RPMI8226 (cell line): ENCODE data around the gene RDX.
"Not testable (repeated sequence)": the region's sequence is repeated elsewhere in the genome, so short reads cannot be mapped to it uniquely, and the experiment has no call there.

Source experiments
- DNase-seq: peaks from one replicate; pipeline ENCODE4 v3.0.0-alpha.2; 2015

The RDX gene

DNA sequence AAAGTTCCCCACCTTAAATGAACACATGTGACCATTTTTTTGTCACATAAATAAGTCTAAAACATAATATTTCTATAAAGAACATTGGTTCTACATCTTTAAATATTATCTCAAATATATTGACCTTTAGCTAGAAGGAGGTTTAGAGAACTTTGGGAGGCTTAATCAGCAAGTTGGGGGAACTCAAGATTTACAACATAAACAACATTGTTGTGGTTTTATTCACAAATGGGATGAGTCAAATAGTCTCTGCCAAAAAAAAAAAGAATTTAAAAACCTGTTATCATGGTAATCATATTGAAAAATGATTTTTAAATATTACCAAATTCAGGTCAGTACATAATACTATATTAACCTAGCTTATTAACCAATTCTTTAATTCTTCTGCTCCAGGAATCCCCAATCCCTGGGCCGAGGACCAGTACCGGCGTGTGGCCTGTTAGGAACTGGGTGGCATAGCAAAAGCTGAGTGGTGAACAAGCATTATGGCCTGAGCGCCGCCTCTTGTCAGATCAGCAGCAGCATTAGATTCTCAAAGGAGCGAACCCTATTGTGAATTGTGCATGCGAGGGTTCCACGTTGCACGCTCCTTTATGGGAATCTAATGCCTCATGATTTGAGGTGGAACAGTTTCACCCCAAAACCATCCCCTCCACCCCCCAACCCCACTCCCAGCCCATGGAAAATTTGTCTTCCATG lies 98.2 kb downstream of the RDX start:
- DNase-seq = no peak

GRCh38 chr11:110196884-110197420 lies 99.5 kb downstream of the RDX start:
- no peak for DNase-seq

DNA sequence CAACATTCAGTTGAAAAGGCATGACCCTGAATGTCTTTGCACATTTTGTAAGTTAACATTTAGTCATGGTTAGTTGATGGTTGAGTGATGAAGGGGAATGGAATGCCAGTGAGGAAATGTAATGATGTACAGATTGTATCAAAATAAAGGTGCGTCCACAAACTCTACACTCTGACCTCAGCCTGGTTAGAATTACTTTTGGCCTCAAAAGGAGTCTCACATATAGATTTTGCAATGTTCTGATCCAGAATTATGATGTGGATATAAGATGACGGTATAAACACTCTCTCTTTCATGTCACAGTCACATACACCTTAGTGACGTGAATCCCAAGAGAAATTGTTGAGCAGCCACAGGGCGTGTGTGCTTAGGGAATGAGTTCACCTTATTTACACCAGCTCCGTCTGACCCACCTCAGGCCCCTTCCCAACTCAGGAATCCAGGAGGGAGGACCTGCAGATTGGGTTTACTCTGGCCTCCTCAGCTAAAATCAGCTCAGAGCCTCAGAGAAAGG lies 100.1 kb downstream of the RDX start:
- DNase-seq = no peak

DNA sequence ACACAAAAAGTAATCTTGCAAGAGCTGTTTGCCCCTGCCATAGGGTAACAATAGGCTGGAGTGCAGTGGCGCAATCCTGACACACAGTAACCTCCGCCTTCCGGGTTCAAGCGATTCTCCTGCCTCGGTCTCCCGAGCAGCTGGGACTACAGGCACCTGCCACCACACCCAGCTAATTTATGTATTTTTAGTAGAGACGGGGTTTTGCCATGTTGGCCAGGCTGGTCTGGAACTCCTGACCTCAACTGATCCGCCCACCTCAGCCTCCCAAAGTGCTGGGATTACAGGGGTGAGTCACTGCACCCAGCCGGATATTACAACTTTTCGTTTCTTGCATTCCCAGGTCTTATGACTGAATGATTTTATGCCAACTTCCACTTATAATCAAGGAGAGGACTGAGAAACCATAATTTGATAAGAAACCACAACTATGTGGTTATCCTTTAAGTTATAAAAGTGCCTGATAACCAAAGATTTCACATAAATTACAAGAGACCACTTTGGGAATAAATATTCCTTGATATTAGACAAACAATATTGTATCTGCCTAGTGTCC lies 102.1 kb downstream of the RDX start:
- not testable (repeated sequence) for DNase-seq

- DNase-seq = not testable (repeated sequence)
These were observed 103.7 kb downstream of the RDX start for GRCh38 chr11:110192604-110193282.

DNA sequence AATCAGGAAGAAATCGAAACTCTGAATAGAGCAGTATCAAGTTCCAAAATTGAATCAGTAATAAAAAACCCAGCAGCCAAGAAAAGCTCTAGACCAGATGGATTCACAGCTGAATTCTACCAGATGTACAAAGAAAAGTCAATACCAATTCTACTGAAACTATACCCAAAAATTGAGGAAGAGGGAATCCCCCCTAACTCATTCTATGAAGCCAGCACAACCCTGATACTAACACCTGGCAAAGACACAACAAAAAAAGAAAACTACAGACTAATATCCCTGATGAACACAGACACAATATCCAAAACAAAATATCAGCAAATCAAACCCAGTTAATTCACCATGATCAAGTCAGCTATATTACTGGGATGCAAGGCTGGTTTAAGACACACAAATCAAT lies 105.5 kb downstream of the RDX start:
- no peak for DNase-seq

DNA sequence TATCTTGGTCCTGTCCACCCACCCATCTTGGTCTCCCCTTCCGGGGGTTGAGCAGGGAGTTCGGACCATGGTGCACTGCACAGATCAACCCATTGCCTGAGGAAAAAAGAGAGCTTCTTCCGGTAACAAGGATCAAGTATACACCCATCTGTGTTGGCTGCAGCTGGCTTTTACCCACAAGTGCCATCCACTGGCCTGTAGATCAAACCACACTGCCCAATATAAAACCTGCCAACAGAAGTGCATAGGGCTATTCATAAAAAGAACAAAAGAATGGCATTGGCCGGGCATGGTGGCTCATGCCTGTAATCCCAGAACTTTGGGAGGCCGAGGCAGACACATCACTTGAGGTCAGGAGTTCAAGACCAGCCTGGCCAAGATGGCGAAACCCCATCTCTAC lies 108.7 kb downstream of the RDX start:
- DNase-seq = no peak

- no peak for DNase-seq
These were observed 109.5 kb downstream of the RDX start for GRCh38 chr11:110186867-110187266.

GRCh38 chr11:110186456-110186855 lies 110.0 kb downstream of the RDX start:
- DNase-seq = no peak

DNA sequence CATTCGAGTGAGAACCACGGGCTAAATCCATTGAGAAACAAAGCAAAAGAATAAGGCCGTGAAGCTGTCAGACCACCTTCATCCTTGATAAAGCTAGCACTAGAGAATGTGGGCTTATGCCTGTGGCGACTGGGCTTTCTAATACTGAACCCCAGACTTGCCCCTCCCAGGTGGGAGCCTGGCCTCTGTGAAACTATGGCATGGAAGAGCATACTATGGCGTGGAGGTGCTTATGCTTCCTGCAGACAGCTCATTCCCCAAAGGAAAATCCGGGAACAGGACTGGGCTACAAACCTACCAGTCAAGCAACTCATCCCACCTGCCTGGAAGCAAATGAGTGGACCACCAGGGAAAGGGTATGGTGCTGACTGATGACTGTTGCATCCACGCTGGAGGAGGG lies 110.8 kb downstream of the RDX start:
- DNase-seq = no peak

- no peak for DNase-seq
These were observed 111.3 kb downstream of the RDX start for GRCh38 chr11:110185121-110185591.

GRCh38 chr11:110184456-110184855 lies 112.0 kb downstream of the RDX start:
- DNase-seq = no peak

- no peak for DNase-seq
These were observed 113.5 kb downstream of the RDX start for GRCh38 chr11:110182886-110183285.

- no peak for DNase-seq
These were observed 117.3 kb downstream of the RDX start for GRCh38 chr11:110179064-110179463.

DNA sequence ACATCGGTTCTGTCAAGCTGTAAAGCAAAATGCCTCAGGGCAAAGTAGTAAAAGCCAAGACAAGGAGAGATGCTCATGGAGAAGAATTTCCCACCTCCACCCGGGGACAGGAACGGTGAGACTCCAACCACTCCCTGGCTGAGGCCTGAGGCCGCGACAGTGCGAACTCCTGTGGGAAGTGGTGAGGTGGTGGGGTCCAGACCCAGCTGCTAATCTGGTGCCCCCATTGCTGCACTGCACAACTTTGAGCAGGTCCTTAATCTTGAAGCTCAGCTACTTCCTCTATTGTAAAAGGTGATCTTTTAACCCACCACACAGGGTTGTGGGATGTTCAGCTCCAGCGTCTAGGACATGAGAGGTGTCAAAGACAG lies 119.3 kb downstream of the RDX start:
- no peak for DNase-seq

GRCh38 chr11:110176366-110177085 lies 119.9 kb downstream of the RDX start:
- no peak for DNase-seq

GRCh38 chr11:110174645-110175310 lies 121.6 kb downstream of the RDX start:
- no peak for DNase-seq

GRCh38 chr11:110173811-110174644 lies 122.4 kb downstream of the RDX start:
- peak; percentile 47 for DNase-seq

DNA sequence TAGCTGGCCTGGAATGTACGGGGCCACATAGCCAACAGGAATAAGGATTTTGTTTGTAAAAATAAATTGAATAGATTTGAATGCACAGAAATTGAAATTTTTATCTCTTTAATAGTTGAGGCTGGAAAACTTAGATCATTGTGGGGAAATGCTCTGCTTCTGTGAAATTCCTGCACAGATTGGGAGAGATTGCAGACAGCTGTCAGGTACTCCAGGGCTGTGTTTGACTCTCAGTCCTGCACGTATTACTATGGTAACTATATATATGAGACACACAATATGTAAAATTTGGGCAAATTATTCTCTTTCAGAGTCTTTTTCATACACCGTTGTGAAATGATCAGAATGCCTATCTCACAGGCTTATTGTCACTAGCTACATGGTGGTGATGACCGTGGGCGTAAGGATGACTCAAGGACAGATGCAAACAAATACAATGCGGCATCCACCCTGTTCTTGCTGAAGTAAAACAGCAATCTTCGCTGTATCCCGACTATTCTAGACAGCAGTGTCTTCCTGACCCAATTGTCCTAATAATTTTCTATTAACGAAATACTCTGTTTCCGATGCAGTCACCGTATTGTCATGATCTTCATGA lies 123.8 kb downstream of the RDX start:
- no peak for DNase-seq

DNA sequence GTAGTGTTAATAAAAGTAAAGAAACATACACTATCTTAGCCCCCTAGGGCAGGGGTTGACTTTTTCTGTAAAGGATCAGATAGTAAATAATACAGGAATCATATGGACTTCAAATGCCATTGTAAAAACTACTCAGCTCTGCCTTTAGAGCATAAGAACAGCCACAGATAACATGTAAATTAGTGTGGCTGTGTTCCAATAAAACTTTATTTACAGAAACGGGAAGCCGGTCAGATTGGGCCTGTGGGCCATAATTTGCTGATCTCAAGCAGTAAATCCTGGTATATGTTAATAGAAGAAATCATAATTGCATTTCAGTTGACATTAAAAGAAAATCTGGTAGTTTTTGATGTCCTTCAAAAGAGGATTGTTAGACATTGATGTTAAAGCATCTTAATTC lies 126.7 kb downstream of the RDX start:
- no peak for DNase-seq
